22Rv1 (cell line): ENCODE measurements around the gene ARHGAP26.

Experiments
- ZFX ChIP-seq: fragments of 450-650 bp; IDR thresholded peaks from 2 replicates; pipeline ENCODE4 v1.6.1; 2017; ENCODE audit warnings: antibody characterized with exemption, borderline replicate concordance
- TF ChIP-seq, protein P1 (sequence below): fragments of 450-650 bp; IDR thresholded peaks from 2 replicates; pipeline ENCODE4 v1.5.1; 2017; ENCODE audit warnings: mild to moderate bottlenecking

DNA sequence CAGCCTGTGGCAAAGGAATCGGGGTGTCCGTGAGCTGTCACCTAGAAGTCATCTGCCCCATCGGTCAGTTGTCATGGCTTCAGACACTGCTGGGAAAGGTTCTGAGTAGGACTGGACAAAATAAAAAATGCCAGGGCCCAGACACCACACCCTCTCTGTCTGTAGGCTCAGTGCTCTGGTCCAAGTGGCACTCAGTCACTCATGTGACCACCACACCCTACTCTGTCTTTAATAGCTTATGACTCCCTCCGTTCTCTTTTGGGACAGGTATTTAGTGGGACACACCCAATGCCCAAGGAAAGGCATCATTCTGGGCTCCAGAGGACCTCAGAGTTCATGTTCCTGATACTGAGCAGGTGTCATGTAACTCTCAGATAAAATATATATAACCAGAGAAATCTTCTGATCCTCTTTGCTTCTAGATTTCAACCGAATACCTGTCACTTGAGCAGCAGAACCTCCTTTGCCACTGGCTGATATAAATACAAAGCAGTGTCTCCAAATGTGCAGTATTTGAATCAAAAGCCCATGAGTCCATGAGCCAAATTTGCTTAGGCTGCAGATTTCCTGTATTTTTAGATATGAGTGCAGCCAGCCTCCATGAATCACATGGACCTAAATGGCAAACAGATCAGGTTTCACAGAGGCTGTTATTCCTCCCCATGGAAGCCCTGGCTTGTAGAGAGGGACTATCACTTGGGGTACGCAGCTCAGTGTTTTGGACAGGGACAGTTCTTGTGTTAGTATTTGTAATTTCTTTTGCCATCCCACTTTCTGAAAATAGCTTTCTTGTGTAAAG, 272.0 kb downstream of the ARHGAP26 start:
- TF ChIP-seq, protein P1, sequence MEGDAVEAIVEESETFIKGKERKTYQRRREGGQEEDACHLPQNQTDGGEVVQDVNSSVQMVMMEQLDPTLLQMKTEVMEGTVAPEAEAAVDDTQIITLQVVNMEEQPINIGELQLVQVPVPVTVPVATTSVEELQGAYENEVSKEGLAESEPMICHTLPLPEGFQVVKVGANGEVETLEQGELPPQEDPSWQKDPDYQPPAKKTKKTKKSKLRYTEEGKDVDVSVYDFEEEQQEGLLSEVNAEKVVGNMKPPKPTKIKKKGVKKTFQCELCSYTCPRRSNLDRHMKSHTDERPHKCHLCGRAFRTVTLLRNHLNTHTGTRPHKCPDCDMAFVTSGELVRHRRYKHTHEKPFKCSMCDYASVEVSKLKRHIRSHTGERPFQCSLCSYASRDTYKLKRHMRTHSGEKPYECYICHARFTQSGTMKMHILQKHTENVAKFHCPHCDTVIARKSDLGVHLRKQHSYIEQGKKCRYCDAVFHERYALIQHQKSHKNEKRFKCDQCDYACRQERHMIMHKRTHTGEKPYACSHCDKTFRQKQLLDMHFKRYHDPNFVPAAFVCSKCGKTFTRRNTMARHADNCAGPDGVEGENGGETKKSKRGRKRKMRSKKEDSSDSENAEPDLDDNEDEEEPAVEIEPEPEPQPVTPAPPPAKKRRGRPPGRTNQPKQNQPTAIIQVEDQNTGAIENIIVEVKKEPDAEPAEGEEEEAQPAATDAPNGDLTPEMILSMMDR, result no peak
- TF ChIP-seq ZFX, result no peak
